Liver (tissue), 9 donors: ENCODE data around the gene LTK. TPM values are rescaled to one million over a fixed set of nuclear protein-coding genes. Genes with fewer than 3 reads are reported as not detected.

Experiments used
- DNase-seq: peaks from one replicate; pipeline ENCODE4 v3.0.0-alpha.2; 2017; ENCODE audit warnings: low spot score
- H3K27ac ChIP-seq, 2 donors: one replicate each; pipeline ENCODE4 v1.7.0; 2013; ENCODE audit warnings: inconsistent platforms in 2 of 2, low read length in 2 of 2, control low read depth in 1 of 2, low read depth in 1 of 2, mild to moderate bottlenecking in 1 of 2
- H3K27me3 ChIP-seq, 4 donors: one replicate each; pipeline versions ENCODE4 v1.6.1 to v1.7.0; 2013; ENCODE audit warnings: low read length in 3 of 4, inconsistent platforms in 1 of 4, mild to moderate bottlenecking in 1 of 4, moderate library complexity in 1 of 4; ENCODE audit not compliant: control insufficient read depth in 4 of 4, insufficient read depth in 4 of 4
- H3K36me3 ChIP-seq, 4 donors: one replicate each; pipeline versions ENCODE4 v1.6.1 to v1.7.0; 2013; ENCODE audit warnings: low read length in 3 of 4, mild to moderate bottlenecking in 3 of 4, low read depth in 1 of 4, moderate library complexity in 1 of 4; ENCODE audit not compliant: control insufficient read depth in 4 of 4, insufficient read depth in 3 of 4
- H3K4me1 ChIP-seq, 4 donors: one replicate each; pipeline versions ENCODE4 v1.6.1 to v1.7.0; 2013; ENCODE audit warnings: low read length in 3 of 4, mild to moderate bottlenecking in 3 of 4, moderate library complexity in 1 of 4; ENCODE audit not compliant: control insufficient read depth in 4 of 4, insufficient read depth in 4 of 4
- H3K4me3 ChIP-seq, 3 donors: one replicate each; pipeline versions ENCODE4 v1.6.1 to v1.7.0; 2013; ENCODE audit warnings: low read length in 3 of 3, control low read depth in 1 of 3, low read depth in 1 of 3, mild to moderate bottlenecking in 1 of 3
- H3K9ac ChIP-seq, 2 donors: one replicate each; pipeline ENCODE4 v1.7.0; 2013; ENCODE audit warnings: low read length in 2 of 2, mild to moderate bottlenecking in 2 of 2, moderate library complexity in 2 of 2, control low read depth in 1 of 2, low read depth in 1 of 2
- H3K9me3 ChIP-seq, 4 donors: one replicate each; pipeline versions ENCODE4 v1.6.1 to v1.7.0; 2013; ENCODE audit warnings: low read length in 3 of 4; ENCODE audit not compliant: control insufficient read depth in 4 of 4
- ATF3 ChIP-seq: IDR thresholded peaks from 2 replicates; pipeline ENCODE4 v1.6.1; 2016; ENCODE audit warnings: antibody characterized with exemption
- EGR1 ChIP-seq, 2 donors: IDR thresholded peaks; 2 replicates each; pipeline ENCODE4 v1.6.1; 2016 to 2018; ENCODE audit warnings: antibody characterized with exemption in 2 of 2, low read depth in 2 of 2
- FOXA1 ChIP-seq: IDR thresholded peaks from 2 replicates; pipeline ENCODE4 v1.6.1; 2016; ENCODE audit warnings: antibody characterized with exemption
- FOXA2 ChIP-seq: IDR thresholded peaks from 2 replicates; pipeline ENCODE4 v1.6.1; 2016; ENCODE audit warnings: antibody characterized with exemption
- GABPA ChIP-seq, 2 donors: IDR thresholded peaks in 1 of 2; conservative IDR thresholded peaks in 1 of 2; 2 replicates each; pipeline ENCODE4 v1.6.1; 2016; ENCODE audit warnings: antibody characterized with exemption in 2 of 2, mild to moderate bottlenecking in 1 of 2, moderate library complexity in 1 of 2
- HNF4A ChIP-seq, 2 donors: conservative IDR thresholded peaks; 2 replicates each; pipeline ENCODE4 v1.6.1; 2016; ENCODE audit warnings: antibody characterized with exemption in 2 of 2, mild to moderate bottlenecking in 2 of 2
- HNF4G ChIP-seq: IDR thresholded peaks from 2 replicates; pipeline ENCODE4 v1.6.1; 2016; ENCODE audit warnings: antibody characterized with exemption
- JUND ChIP-seq, 2 donors: IDR thresholded peaks; 2 replicates each; pipeline ENCODE4 v1.6.1; 2016; ENCODE audit warnings: antibody characterized with exemption in 2 of 2
- MAX ChIP-seq: IDR thresholded peaks from 2 replicates; pipeline ENCODE4 v1.6.1; 2016; ENCODE audit warnings: antibody characterized with exemption
- NR2F2 ChIP-seq: IDR thresholded peaks from 2 replicates; pipeline ENCODE4 v1.6.1; 2016; ENCODE audit warnings: antibody characterized with exemption
- RXRA ChIP-seq, 2 donors: IDR thresholded peaks; 2 replicates each; pipeline ENCODE4 v1.6.1; 2017 to 2018; ENCODE audit warnings: antibody characterized with exemption in 2 of 2, mild to moderate bottlenecking in 1 of 2
- SP1 ChIP-seq: IDR thresholded peaks from 2 replicates; pipeline ENCODE4 v1.6.1; 2018; ENCODE audit warnings: antibody characterized with exemption, mild to moderate bottlenecking
- TAF1 ChIP-seq: conservative IDR thresholded peaks from 2 replicates; pipeline ENCODE4 v1.6.1; 2016; ENCODE audit warnings: antibody characterized with exemption, mild to moderate bottlenecking
- WGBS: extraction: QIAGEN DNeasy Blood & Tissue Kit; methylation state at CpG from one replicate; pipeline ENCODE4 v1.1.7; 2013; 5-methylcytosine and 5-hydroxymethylcytosine counted together
- polyA plus RNA-seq, 2 donors: library from polyadenylated mRNA; stranded (reverse) in 1 of 2; unstranded in 1 of 2; fragments of 200-250 nt in 1 of 2; fragments of >200 nt in 1 of 2; fragmentation: Nextera tagmentation in 1 of 2; extraction: Ambion mirVana in 1 of 2; gene quantifications; one replicate each; pipeline versions ENCODE4 v1.2.1 to v1.2.3, GENCODE V29; 2013 to 2015
- total RNA-seq, 2 donors: library from RNA; depleted of rRNA; stranded (reverse); fragments of >200 nt; gene quantifications; one replicate each; pipeline ENCODE4 v1.2.3, GENCODE V29; 2014
- TF ChIP-seq, protein P1 (sequence below): fragments of 150-350 bp; IDR thresholded peaks from 2 replicates; pipeline ENCODE4 v1.5.1; 2017; ENCODE audit warnings: improper control_type of control experiment, low read depth, low read length; ENCODE audit not compliant: missing input control
- TF ChIP-seq, protein P2 (sequence below): IDR thresholded peaks from 2 replicates; pipeline ENCODE4 v1.6.1; 2016; ENCODE audit warnings: antibody characterized with exemption, mild to moderate bottlenecking
- donor health status: healthy.
- donor health status: healthy.
- donor health status: healthy.
- donor health status: healthy.
- donor health status: healthy.

The LTK gene
- total and polyA plus RNA-seq, 4 donors, result 0.86 to 3.0 (median 2.0) TPM

GRCh38 chr15:41493205-41493901, 20.3 kb downstream of the LTK start, which contains the start of gene ITPKA:
TSS of gene ITPKA (plus strand) at chr15:41493874. CDS start at chr15:41493928, 54 bp downstream.
- Histone ChIP-seq H3K9ac (no peak within 1 kb of the TSS), H3K4me1 (peaks cover 16 to 40% (median 31%) of the 10 kb centered on the region in 4 donors), H3K9me3 (no peaks in the 10 kb centered on the region), H3K4me3 (peak within 1 kb of the TSS; percentile 45 to 71 (median 68)), H3K27me3 (no peaks in the 10 kb centered on the region), H3K27ac (peak within 1 kb of the TSS in 1 of 2 donors; percentile 35), H3K36me3 (no peaks in the 10 kb centered on the region)
- TF ChIP-seq EGR1 (IDR thresholded peaks at IDR 0.05; ENCODE audit: low read depth in 2 of 2) (peak; percentile 72 to 79), HNF4A (conservative IDR thresholded peaks at IDR 0.05) (peak in 1 of 2 donors; percentile 57), GABPA (IDR thresholded peaks at IDR 0.05 in 1 of 2, conservative IDR thresholded peaks at IDR 0.05 in 1 of 2) (no peak), JUND (IDR thresholded peaks at IDR 0.05) (no peak), RXRA (IDR thresholded peaks at IDR 0.05) (peak in 1 of 2 donors; percentile 16), MAX (no peak)
- TF ChIP-seq, protein P1, sequence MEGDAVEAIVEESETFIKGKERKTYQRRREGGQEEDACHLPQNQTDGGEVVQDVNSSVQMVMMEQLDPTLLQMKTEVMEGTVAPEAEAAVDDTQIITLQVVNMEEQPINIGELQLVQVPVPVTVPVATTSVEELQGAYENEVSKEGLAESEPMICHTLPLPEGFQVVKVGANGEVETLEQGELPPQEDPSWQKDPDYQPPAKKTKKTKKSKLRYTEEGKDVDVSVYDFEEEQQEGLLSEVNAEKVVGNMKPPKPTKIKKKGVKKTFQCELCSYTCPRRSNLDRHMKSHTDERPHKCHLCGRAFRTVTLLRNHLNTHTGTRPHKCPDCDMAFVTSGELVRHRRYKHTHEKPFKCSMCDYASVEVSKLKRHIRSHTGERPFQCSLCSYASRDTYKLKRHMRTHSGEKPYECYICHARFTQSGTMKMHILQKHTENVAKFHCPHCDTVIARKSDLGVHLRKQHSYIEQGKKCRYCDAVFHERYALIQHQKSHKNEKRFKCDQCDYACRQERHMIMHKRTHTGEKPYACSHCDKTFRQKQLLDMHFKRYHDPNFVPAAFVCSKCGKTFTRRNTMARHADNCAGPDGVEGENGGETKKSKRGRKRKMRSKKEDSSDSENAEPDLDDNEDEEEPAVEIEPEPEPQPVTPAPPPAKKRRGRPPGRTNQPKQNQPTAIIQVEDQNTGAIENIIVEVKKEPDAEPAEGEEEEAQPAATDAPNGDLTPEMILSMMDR, result no peak
- WGBS, result under 1% methylated on average over 60 of the region's 60 CpGs
- DNase-seq, result peak; percentile 61

DNA sequence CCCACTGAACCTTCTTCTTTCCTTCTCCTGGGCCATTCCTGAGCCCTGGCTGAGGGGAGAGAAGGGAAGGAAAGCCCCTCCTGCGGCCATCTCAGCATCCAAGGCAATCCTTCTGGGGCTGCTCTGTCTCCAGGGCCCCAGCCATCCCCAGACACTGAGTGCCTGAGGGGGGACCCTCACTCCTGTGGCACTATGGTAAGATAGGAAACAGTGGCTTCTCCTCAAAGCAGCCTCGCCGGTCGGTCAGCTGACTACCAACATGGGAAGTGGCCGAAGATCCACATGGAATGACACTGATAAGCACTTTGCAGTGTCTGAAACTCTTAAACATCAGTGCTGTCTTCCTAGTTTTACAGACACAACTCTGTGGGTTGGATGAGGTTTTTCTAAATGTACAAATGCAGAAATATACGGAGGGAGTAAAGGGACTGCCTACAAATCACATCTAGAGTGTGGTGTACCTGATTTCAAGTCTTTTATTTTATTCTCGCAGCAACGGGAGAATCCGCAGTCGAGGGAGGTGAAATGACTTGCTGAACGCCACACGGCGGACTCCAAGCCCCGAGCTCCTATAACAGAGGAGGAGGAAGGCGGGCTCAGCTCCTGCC, 20.9 kb downstream of the LTK start:
- 23% methylated on average over 15 of the region's 15 CpGs for WGBS
- H3K27me3 ChIP-seq, result no peaks in the 10 kb centered on the region

More for the DNA sequence above, 20.9 kb downstream of the LTK start:
- no peak for TF ChIP-seq NR2F2
- no peak for TF ChIP-seq ATF3
- TF ChIP-seq FOXA2, result no peak
- no peak for TF ChIP-seq HNF4A (conservative IDR thresholded peaks at IDR 0.05)
- TF ChIP-seq, protein P2, sequence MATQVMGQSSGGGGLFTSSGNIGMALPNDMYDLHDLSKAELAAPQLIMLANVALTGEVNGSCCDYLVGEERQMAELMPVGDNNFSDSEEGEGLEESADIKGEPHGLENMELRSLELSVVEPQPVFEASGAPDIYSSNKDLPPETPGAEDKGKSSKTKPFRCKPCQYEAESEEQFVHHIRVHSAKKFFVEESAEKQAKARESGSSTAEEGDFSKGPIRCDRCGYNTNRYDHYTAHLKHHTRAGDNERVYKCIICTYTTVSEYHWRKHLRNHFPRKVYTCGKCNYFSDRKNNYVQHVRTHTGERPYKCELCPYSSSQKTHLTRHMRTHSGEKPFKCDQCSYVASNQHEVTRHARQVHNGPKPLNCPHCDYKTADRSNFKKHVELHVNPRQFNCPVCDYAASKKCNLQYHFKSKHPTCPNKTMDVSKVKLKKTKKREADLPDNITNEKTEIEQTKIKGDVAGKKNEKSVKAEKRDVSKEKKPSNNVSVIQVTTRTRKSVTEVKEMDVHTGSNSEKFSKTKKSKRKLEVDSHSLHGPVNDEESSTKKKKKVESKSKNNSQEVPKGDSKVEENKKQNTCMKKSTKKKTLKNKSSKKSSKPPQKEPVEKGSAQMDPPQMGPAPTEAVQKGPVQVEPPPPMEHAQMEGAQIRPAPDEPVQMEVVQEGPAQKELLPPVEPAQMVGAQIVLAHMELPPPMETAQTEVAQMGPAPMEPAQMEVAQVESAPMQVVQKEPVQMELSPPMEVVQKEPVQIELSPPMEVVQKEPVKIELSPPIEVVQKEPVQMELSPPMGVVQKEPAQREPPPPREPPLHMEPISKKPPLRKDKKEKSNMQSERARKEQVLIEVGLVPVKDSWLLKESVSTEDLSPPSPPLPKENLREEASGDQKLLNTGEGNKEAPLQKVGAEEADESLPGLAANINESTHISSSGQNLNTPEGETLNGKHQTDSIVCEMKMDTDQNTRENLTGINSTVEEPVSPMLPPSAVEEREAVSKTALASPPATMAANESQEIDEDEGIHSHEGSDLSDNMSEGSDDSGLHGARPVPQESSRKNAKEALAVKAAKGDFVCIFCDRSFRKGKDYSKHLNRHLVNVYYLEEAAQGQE, result no peak
- no peak for TF ChIP-seq HNF4G
- TF ChIP-seq JUND (IDR thresholded peaks at IDR 0.05), result no peak
- no peak for TF ChIP-seq SP1
- TF ChIP-seq GABPA (IDR thresholded peaks at IDR 0.05 in 1 of 2, conservative IDR thresholded peaks at IDR 0.05 in 1 of 2), result no peak
- no peak for TF ChIP-seq TAF1
- TF ChIP-seq EGR1 (IDR thresholded peaks at IDR 0.05; ENCODE audit: low read depth in 2 of 2), result no peak
- no peak for TF ChIP-seq MAX
- TF ChIP-seq FOXA1, result no peak
- no peak overlapping the region for H3K27ac ChIP-seq
- peaks cover 16 to 40% (median 31%) of the 10 kb centered on the region in 4 donors for H3K4me1 ChIP-seq
- no peaks in the 10 kb centered on the region for H3K36me3 ChIP-seq
- no peaks in the 10 kb centered on the region for H3K9me3 ChIP-seq
- H3K9ac ChIP-seq, result no peak overlapping the region
- no peak for DNase-seq
- peak overlapping the region in 1 of 3 donors; percentile 71 for H3K4me3 ChIP-seq
